ENCODE data around the gene KRTAP12-1.
"Not testable (repeated sequence)": the region's sequence is repeated elsewhere in the genome, so short reads cannot be mapped to it uniquely, and the experiment has no call there.

The KRTAP12-1 gene

GRCh38 chr21:44664691-44665090 is 17.3 kb downstream of the KRTAP12-1 start:
- no peak for DNase-seq

- DNase-seq: not testable (repeated sequence)
These were observed 20.4 kb downstream of the KRTAP12-1 start for GRCh38 chr21:44661567-44661966.

GRCh38 chr21:44658913-44659595 is 22.9 kb downstream of the KRTAP12-1 start:
- no peak for DNase-seq

- DNase-seq: no peak
These were observed 23.4 kb downstream of the KRTAP12-1 start for GRCh38 chr21:44658541-44658910.

GRCh38 chr21:44657635-44658540 is 24.1 kb downstream of the KRTAP12-1 start, which contains the start of gene KRTAP12-3:
Gene KRTAP12-3 (plus strand): TSS chr21:44657932. CDS start chr21:44657980, 48 bp downstream.
- DNase-seq: no peak

- no peak for DNase-seq
These were observed 25.1 kb downstream of the KRTAP12-1 start for GRCh38 chr21:44656868-44657267.

GRCh38 chr21:44654576-44655175 is 27.3 kb downstream of the KRTAP12-1 start, which contains the start of gene KRTAP12-4:
Gene KRTAP12-4 (minus strand): TSS chr21:44654659. CDS start chr21:44654614, 45 bp downstream.
- no peak for DNase-seq

GRCh38 chr21:44653656-44654575 is 28.0 kb downstream of the KRTAP12-1 start:
- no peak for DNase-seq

GRCh38 chr21:44653123-44653522 is 28.8 kb downstream of the KRTAP12-1 start:
- DNase-seq: no peak

GRCh38 chr21:44650973-44651675 is 30.8 kb downstream of the KRTAP12-1 start:
- DNase-seq: no peak

- DNase-seq: no peak
These were observed 31.5 kb downstream of the KRTAP12-1 start for GRCh38 chr21:44650265-44650972.

- DNase-seq: no peak
These were observed 32.4 kb downstream of the KRTAP12-1 start for GRCh38 chr21:44649521-44650100.

- no peak for DNase-seq
These were observed 33.2 kb downstream of the KRTAP12-1 start for GRCh38 chr21:44648557-44649311.

- no peak for DNase-seq
These were observed 34.8 kb downstream of the KRTAP12-1 start for GRCh38 chr21:44647222-44647552.

GRCh38 chr21:44646366-44647221 is 35.4 kb downstream of the KRTAP12-1 start, which contains the start of gene KRTAP10-11:
Gene KRTAP10-11 (plus strand): TSS chr21:44646414. CDS start chr21:44646459, 45 bp downstream.
- DNase-seq: not testable (repeated sequence)

GRCh38 chr21:44644878-44645277 is 37.1 kb downstream of the KRTAP12-1 start:
- no peak for DNase-seq

GRCh38 chr21:44643741-44644310 is 38.1 kb downstream of the KRTAP12-1 start:
- DNase-seq: no peak

- no peak for DNase-seq
These were observed 41.2 kb downstream of the KRTAP12-1 start for GRCh38 chr21:44640761-44641160.

GRCh38 chr21:44639331-44639655 is 42.7 kb downstream of the KRTAP12-1 start:
- DNase-seq: no peak

All from suppressor macrophage treated with lipopolysaccharide for 4 hours (primary cell).